Measurements from ENCODE around the gene PIM1. TPM values are rescaled to one million over a fixed set of nuclear protein-coding genes. Genes with fewer than 3 reads are reported as not detected.

The PIM1 gene
- total RNA-seq, 4 donors from 2014 or later = 5.0 to 23.0 (median 13.0) TPM

GRCh38 chr6:37206622-37207021 lies 36.7 kb downstream of the PIM1 start:
- DNase-seq (no peak), ATAC-seq (no peak)
- Histone ChIP-seq H3K36me3 (no peaks in the 10 kb centered on the region), H3K4me1 (peaks cover 0 to 7% of the 10 kb centered on the region in 2 donors), H3K27ac (no peak overlapping the region), H3K27me3 (no peaks in the 10 kb centered on the region), H3K9me3 (no peaks in the 10 kb centered on the region), H3K4me3 (no peak overlapping the region)
- in situ Hi-C loops (cut with MboI; ENCODE audit: low sequenced_read_pairs in 4 of 4) = loop anchor here in 2 of 4 donors (10.0 to 25.0 kb wide), 2 partner anchors 182 to 319 kb away; partner anchors contain the start of gene C6orf89 (in 2 of the 2)
- TF ChIP-seq CTCF (IDR thresholded peaks at IDR 0.05 in 4 of 5, conservative IDR thresholded peaks at IDR 0.05 in 1 of 5) = no peak
- no peak for TF ChIP-seq POLR2A (IDR thresholded peaks at IDR 0.05)
- intact Hi-C loops (cut with DNase I; ENCODE audit: low total_unique reads) = no loop called here

DNA sequence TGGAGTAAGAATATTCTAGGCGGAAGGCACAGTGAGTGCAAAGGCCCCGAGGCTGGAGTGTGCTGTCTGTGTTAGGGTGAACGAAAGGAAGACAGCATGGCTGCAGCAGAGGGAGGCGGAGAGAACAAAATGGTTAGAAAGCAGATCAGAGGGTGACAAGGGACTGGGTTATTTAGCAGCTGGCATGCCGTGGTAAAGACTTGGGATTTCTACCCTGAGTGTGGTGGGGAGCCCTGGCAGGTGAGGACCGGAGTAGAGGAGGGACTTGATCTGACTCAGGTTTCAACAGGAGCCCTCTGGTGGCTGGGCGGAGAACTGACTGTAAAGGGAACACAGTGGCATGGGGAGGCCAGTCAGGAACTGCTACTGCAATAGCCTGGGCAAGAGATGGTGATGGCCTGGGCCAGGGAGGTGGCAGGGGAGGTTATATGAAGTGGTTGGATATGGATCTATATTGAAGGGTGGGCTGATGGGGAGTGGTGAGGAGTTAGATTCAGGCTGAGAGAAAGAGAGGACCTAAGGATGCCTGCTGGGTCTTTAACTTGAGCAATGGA lies 38.0 kb downstream of the PIM1 start:
- intact Hi-C loops (cut with DNase I; ENCODE audit: low total_unique reads) = no loop called here
- H3K4me3 ChIP-seq = no peak overlapping the region
- DNase-seq = peak; percentile 44 to 72
- H3K4me1 ChIP-seq = peaks cover 0 to 7% of the 10 kb centered on the region in 2 donors
- TF ChIP-seq POLR2A (IDR thresholded peaks at IDR 0.05) (no peak), CTCF (IDR thresholded peaks at IDR 0.05 in 4 of 5, conservative IDR thresholded peaks at IDR 0.05 in 1 of 5) (peak; percentile 50 to 79 (median 69))
- peak in 1 of 2 donors; percentile 63 for ATAC-seq
- no peaks in the 10 kb centered on the region for H3K36me3 ChIP-seq
- no peak overlapping the region for H3K27ac ChIP-seq
- H3K27me3 ChIP-seq = no peaks in the 10 kb centered on the region
- no peaks in the 10 kb centered on the region for H3K9me3 ChIP-seq
- in situ Hi-C loops (cut with MboI; ENCODE audit: low sequenced_read_pairs in 4 of 4) = loop anchor here in 2 of 4 donors (10.0 to 25.0 kb wide), 2 partner anchors 183 to 321 kb away; partner anchors contain the start of gene C6orf89 (in 2 of the 2)

- in situ Hi-C loops (cut with MboI; ENCODE audit: low sequenced_read_pairs in 4 of 4) = loop anchor here in 2 of 4 donors (10.0 to 25.0 kb wide), 2 partner anchors 184 to 321 kb away; partner anchors contain the start of gene C6orf89 (in 2 of the 2)
- Histone ChIP-seq H3K4me3 (no peak overlapping the region), H3K27ac (no peak overlapping the region), H3K9me3 (no peaks in the 10 kb centered on the region), H3K36me3 (no peaks in the 10 kb centered on the region), H3K4me1 (peaks cover 0 to 7% of the 10 kb centered on the region in 2 donors), H3K27me3 (no peaks in the 10 kb centered on the region)
- TF ChIP-seq POLR2A (IDR thresholded peaks at IDR 0.05) (no peak), CTCF (IDR thresholded peaks at IDR 0.05 in 4 of 5, conservative IDR thresholded peaks at IDR 0.05 in 1 of 5) (no peak)
- intact Hi-C loops (cut with DNase I; ENCODE audit: low total_unique reads) = no loop called here
- ATAC-seq = no peak
- no peak for DNase-seq
Observed at GRCh38 chr6:37208793-37209192, 38.8 kb downstream of the PIM1 start.

- Histone ChIP-seq H3K36me3 (no peaks in the 10 kb centered on the region), H3K4me3 (no peak overlapping the region), H3K27me3 (no peaks in the 10 kb centered on the region), H3K4me1 (peaks cover 0 to 7% of the 10 kb centered on the region in 2 donors), H3K27ac (no peak overlapping the region), H3K9me3 (no peaks in the 10 kb centered on the region)
- in situ Hi-C loops (cut with MboI; ENCODE audit: low sequenced_read_pairs in 4 of 4) (loop anchor here (10.0 to 25.0 kb wide), 4 partner anchors 185 to 325 kb away; partner anchors contain the start of gene C6orf89 (in 3 of the 4)), intact Hi-C loops (cut with DNase I; ENCODE audit: low total_unique reads) (loop anchor here (1.0 to 5.0 kb wide), 7 partner anchors 39 to 442 kb away; partner anchors contain the start of genes C6orf89 and PIM1)
- no peak for DNase-seq
- no peak for ATAC-seq
- TF ChIP-seq CTCF (IDR thresholded peaks at IDR 0.05 in 4 of 5, conservative IDR thresholded peaks at IDR 0.05 in 1 of 5) = no peak
- TF ChIP-seq POLR2A (IDR thresholded peaks at IDR 0.05) = no peak
Observed at GRCh38 chr6:37209461-37210205, 39.7 kb downstream of the PIM1 start.

Data from gastrocnemius medialis (tissue), 4 donors.